Suprapubic skin (tissue), 4 donors: ENCODE results near the gene ANKMY1. TPM values are rescaled to one million over a fixed set of nuclear protein-coding genes. Genes with fewer than 3 reads are reported as not detected.

Experiments
- DNase-seq, 2 donors: peaks; one replicate each; pipeline ENCODE4 v3.0.0-alpha.2; 2019; ENCODE audit warnings: low spot score in 2 of 2
- H3K27ac ChIP-seq: fragments of 200-600 bp; sonication (generic); one replicate; pipeline ENCODE4 v1.5.1; 2019
- H3K27me3 ChIP-seq: fragments of 200-600 bp; sonication (generic); one replicate; pipeline ENCODE4 v1.5.1; 2019
- H3K36me3 ChIP-seq: fragments of 200-600 bp; sonication (generic); one replicate; pipeline ENCODE4 v1.5.1; 2019
- H3K4me1 ChIP-seq: fragments of 200-600 bp; sonication (generic); one replicate; pipeline ENCODE4 v1.5.1; 2019
- H3K4me3 ChIP-seq: fragments of 200-600 bp; sonication (generic); one replicate; pipeline ENCODE4 v1.5.1; 2019; ENCODE audit warnings: mild to moderate bottlenecking
- H3K9me3 ChIP-seq: fragments of 200-600 bp; sonication (generic); one replicate; pipeline ENCODE4 v1.5.1; 2019
- EP300 ChIP-seq: sonication (generic); formaldehyde crosslinking; IDR thresholded peaks from one replicate; pipeline ENCODE4 v1.6.1; 2017; ENCODE audit warnings: antibody characterized with exemption
- POLR2A ChIP-seq, 2 donors: fragments of 450-650 bp; IDR thresholded peaks; one replicate each; pipeline ENCODE4 v1.6.1; 2017; ENCODE audit warnings: antibody characterized with exemption in 2 of 2, mild to moderate bottlenecking in 2 of 2, moderate library complexity in 2 of 2
- POLR2AphosphoS5 ChIP-seq, 3 donors: sonication (generic); formaldehyde crosslinking; IDR thresholded peaks; one replicate each; pipeline ENCODE4 v1.6.1; 2017; ENCODE audit warnings: antibody characterized with exemption in 3 of 3
- WGBS: methylation state at CpG from one replicate; pipeline ENCODE4 v1.1.5; 2018; 5-methylcytosine and 5-hydroxymethylcytosine counted together
- total RNA-seq, 4 donors: library from RNA; depleted of rRNA; stranded (reverse); fragments of >200 nt; gene quantifications; one replicate each; pipeline ENCODE4 v1.1.0, GENCODE V29; 2016
- TF ChIP-seq, protein P1 (sequence below), 2 donors: fragments of 200-600 bp in 1 of 2; fragments of 450-650 bp in 1 of 2; sonication (generic) in 1 of 2; IDR thresholded peaks; one replicate each; pipeline ENCODE4 v1.5.1; 2016 to 2019; ENCODE audit warnings: antibody characterized with exemption in 2 of 2, mild to moderate bottlenecking in 1 of 2, moderate library complexity in 1 of 2

Gene ANKMY1
- total RNA-seq, 4 donors from 2014 or later = 12.2 to 52.1 (median 23.0) TPM

DNA sequence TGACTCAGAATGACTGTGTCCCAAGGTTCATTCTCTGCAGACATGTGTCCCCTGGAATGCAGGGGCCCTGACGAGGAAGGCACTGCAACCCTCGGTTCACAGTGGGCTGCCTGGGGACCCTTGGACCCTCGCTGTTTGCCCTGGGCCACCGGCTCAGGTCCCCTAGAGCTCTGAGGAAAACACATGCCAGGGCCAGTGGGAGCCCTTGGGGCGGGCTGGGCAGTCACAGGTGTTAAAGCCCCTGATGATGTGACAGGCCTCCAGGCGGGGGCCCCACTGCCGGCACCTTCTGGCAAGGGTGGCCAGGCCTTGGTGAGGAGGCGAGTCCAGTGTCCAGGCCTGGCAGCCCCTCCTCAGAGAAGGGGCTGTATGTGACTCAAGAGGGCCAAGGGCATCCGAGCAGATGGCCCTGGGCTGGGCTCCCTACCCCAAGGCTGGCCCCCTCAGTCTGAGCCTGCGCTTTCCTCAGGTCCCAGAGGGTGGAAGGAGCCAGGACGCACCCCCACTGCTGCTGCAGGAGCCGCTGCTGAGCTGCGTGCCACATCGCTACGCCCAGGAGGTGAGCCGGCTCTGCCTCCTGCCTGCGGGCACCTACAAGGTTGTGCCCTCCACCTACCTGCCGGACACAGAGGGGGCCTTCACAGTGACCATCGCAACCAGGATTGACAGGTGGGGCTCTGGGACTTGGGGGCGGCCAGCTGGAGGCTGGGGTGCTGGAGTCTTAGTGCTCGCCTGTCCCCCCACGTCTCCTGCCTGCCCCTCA lies 39.8 kb upstream of the ANKMY1 start:
- H3K9me3 ChIP-seq = no peaks in the 10 kb centered on the region
- TF ChIP-seq POLR2A (IDR thresholded peaks at IDR 0.05) (no peak), POLR2AphosphoS5 (IDR thresholded peaks at IDR 0.05) (no peak), EP300 (no peak)
- TF ChIP-seq, protein P1, sequence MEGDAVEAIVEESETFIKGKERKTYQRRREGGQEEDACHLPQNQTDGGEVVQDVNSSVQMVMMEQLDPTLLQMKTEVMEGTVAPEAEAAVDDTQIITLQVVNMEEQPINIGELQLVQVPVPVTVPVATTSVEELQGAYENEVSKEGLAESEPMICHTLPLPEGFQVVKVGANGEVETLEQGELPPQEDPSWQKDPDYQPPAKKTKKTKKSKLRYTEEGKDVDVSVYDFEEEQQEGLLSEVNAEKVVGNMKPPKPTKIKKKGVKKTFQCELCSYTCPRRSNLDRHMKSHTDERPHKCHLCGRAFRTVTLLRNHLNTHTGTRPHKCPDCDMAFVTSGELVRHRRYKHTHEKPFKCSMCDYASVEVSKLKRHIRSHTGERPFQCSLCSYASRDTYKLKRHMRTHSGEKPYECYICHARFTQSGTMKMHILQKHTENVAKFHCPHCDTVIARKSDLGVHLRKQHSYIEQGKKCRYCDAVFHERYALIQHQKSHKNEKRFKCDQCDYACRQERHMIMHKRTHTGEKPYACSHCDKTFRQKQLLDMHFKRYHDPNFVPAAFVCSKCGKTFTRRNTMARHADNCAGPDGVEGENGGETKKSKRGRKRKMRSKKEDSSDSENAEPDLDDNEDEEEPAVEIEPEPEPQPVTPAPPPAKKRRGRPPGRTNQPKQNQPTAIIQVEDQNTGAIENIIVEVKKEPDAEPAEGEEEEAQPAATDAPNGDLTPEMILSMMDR (IDR thresholded peaks at IDR 0.05) = no peak
- DNase-seq = peak; percentile 50 to 68
- peaks cover 53% of the 10 kb centered on the region for H3K36me3 ChIP-seq
- H3K4me1 ChIP-seq = no peaks in the 10 kb centered on the region
- no peak overlapping the region for H3K27ac ChIP-seq
- WGBS = 100% methylated on average over 4 of the region's 22 CpGs
- H3K27me3 ChIP-seq = no peaks in the 10 kb centered on the region
- no peak overlapping the region for H3K4me3 ChIP-seq

DNA sequence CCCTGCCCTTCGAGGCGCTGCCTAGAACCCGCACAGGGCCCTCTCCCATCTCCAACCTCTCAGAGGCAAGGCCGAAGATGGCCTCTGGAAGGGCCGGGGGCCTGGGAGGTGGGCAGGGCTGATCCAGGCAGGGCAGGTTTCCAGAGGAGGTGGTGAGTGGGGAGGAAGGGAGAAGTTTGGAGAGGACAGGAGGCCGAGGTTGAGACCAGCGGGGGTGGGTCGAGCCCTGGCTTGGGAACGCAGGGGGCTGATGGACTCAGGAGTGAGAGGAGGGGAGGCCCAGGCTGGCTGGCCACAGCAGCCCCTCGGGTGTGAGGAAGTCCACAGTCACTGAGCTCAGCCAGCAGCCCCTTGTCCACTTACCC lies 39.2 kb upstream of the ANKMY1 start:
- no peak overlapping the region for H3K4me3 ChIP-seq
- no peaks in the 10 kb centered on the region for H3K27me3 ChIP-seq
- no peaks in the 10 kb centered on the region for H3K9me3 ChIP-seq
- no peak overlapping the region for H3K27ac ChIP-seq
- TF ChIP-seq POLR2AphosphoS5 (IDR thresholded peaks at IDR 0.05) (no peak), POLR2A (IDR thresholded peaks at IDR 0.05) (no peak), EP300 (no peak)
- TF ChIP-seq, protein P1 (IDR thresholded peaks at IDR 0.05) = no peak
- H3K4me1 ChIP-seq = no peaks in the 10 kb centered on the region
- WGBS = 86% methylated on average over 9 of the region's 10 CpGs
- peaks cover 55% of the 10 kb centered on the region for H3K36me3 ChIP-seq
- peak; percentile 58 to 66 for DNase-seq

DNA sequence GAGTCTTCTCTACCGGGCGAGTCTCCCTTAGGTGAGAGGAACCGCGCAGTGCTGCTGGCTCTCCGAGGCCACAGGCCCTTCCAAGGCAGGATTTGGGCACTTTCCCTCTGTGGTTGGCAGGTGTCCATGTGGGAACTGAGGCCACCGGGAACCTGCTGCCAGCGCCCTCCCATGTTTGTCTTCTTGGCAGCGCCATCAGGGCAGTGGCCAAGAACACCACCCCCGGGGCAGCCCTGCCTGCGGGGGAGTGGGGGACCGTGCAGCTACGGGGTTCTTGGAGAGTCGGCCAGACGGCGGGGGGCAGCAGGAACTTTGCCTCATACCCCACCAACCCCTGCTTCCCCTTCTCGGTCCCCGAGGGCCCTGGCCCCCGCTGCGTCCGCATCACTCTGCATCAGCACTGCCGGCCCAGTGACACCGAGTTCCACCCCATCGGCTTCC lies 38.7 kb upstream of the ANKMY1 start:
- Histone ChIP-seq H3K4me3 (no peak overlapping the region), H3K4me1 (no peaks in the 10 kb centered on the region)
- 84% methylated on average over 10 of the region's 23 CpGs for WGBS

DNA sequence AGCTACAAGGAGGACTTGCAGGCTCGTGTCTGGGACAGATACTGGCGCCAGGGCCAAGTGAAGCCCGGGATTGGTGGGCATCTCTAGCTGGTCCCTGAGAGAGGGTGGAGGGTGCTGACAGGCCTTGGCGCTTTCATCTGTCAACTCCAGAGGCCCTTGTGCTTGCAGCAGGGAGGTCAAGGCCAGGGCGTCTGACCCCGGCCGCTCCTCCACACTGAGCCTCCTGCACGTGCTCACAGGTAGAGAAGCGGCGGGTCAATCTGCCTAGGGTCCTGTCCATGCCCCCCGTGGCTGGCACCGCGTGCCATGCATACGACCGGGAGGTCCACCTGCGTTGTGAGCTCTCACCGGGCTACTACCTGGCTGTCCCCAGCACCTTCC lies 38.3 kb upstream of the ANKMY1 start:
- no peaks in the 10 kb centered on the region for H3K27me3 ChIP-seq
- WGBS = 80% methylated on average over 4 of the region's 17 CpGs
- H3K9me3 ChIP-seq = no peaks in the 10 kb centered on the region
- peaks cover 64% of the 10 kb centered on the region for H3K36me3 ChIP-seq
- no peak overlapping the region for H3K4me3 ChIP-seq
- H3K27ac ChIP-seq = no peak overlapping the region
- DNase-seq = peak; percentile 57 to 66
- TF ChIP-seq EP300 = no peak
- TF ChIP-seq, protein P1 (IDR thresholded peaks at IDR 0.05) = no peak
- no peaks in the 10 kb centered on the region for H3K4me1 ChIP-seq

More for the DNA sequence above, 38.7 kb upstream of the ANKMY1 start:
- Histone ChIP-seq H3K27me3 (no peaks in the 10 kb centered on the region), H3K27ac (no peak overlapping the region), H3K36me3 (peaks cover 60% of the 10 kb centered on the region), H3K9me3 (no peaks in the 10 kb centered on the region)
- TF ChIP-seq POLR2AphosphoS5 (IDR thresholded peaks at IDR 0.05) = no peak
- TF ChIP-seq POLR2A (IDR thresholded peaks at IDR 0.05) = no peak
- no peak for TF ChIP-seq EP300
- TF ChIP-seq, protein P1 (IDR thresholded peaks at IDR 0.05) = no peak
- peak; percentile 56 to 76 for DNase-seq

DNA sequence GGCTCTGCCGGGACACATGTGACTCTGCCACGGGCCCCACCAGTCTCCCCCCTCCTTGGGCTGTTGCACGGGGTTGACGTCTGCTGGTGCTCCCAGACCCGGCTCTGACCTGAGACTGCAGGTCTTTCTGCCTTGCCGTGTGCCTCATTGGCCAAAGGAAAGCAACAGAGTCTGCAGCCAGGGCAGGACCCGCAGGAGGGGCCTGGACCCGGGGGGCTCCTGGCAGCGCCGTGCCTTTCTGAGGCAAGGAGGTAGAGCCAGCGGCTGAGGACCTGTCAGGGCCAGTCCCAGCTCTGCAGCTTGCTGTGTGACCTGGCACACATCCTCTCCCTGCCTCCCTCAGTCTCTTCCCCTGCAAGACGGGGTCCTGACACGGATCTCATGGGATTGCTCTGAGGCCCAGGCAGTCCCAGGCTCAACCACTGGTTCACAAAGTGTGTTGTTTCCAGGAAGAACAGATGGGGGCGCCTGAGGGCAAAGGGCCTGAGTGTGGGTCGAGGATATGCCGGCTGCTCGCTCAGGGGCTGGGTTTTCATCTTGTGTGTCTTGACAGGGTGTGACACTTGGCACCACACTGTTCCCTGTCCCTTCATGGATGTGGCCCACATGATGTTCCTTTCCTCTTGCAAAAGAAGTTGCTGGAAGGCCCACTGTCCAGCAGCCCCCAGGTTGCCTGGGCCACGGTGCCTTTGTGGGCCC lies 37.7 kb upstream of the ANKMY1 start:
- TF ChIP-seq POLR2A (IDR thresholded peaks at IDR 0.05) (no peak), EP300 (no peak), POLR2AphosphoS5 (IDR thresholded peaks at IDR 0.05) (no peak)
- TF ChIP-seq, protein P1 (IDR thresholded peaks at IDR 0.05) = no peak
- H3K4me1 ChIP-seq = no peaks in the 10 kb centered on the region
- no peaks in the 10 kb centered on the region for H3K27me3 ChIP-seq
- peaks cover 68% of the 10 kb centered on the region for H3K36me3 ChIP-seq
- no peak overlapping the region for H3K27ac ChIP-seq
- WGBS = 59% methylated on average over 11 of the region's 18 CpGs
- no peak overlapping the region for H3K4me3 ChIP-seq
- H3K9me3 ChIP-seq = no peaks in the 10 kb centered on the region
- peak; percentile 57 to 76 for DNase-seq
